NCI-H1694 treated with DMSO at 0.1 percent for 48 hours (cell line): ENCODE data around the gene TMEM50A.
"Not testable (repeated sequence)": the region's sequence is repeated elsewhere in the genome, so short reads cannot be mapped to it uniquely, and the experiment has no call there.

Experiments
- DNase-seq: peaks from one replicate; lab custom pipeline; 2025; lab: John Stamatoyannopoulos, UW

TMEM50A gene

DNA sequence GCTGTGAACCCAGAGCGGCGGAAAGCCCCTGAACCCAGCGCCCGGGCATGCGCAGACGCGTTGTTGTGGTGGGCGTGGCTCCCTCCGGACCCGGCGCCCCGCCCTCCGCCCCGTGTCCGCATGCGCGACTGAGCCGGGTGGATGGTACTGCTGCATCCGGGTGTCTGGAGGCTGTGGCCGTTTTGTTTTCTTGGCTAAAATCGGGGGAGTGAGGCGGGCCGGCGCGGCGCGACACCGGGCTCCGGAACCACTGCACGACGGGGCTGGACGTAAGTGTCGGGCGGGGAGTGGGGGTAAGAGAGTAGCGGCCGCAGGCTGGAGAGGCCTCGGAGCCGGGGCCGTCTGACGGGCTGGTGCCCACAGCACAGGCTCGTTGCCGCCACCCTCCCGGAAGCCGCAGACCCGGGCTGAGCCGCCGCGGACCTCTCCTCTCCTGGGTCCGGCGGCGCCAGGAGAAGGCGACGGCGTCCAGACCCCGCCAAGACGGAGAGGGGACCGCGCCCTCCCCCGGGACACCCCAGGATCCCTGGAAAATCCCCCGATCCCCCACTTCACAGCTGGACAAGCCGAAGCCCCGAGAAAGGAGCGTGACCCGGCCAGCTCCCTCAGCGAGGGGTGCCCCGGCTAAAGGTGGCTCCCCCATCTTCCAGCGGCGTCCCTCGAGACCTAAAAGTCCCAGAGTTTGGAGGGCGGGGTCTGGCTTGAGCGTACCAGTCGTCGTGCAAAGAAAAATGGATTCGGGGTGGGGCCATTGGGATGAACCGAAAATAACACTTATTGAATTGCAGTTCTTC, at the start of gene TMEM50A:
TMEM50A (plus strand) TSS at position 147 of the 794 bp plus-strand sequence. CDS start 2,153 bp downstream, outside the sequence.
- peak; percentile 44 for DNase-seq

DNA sequence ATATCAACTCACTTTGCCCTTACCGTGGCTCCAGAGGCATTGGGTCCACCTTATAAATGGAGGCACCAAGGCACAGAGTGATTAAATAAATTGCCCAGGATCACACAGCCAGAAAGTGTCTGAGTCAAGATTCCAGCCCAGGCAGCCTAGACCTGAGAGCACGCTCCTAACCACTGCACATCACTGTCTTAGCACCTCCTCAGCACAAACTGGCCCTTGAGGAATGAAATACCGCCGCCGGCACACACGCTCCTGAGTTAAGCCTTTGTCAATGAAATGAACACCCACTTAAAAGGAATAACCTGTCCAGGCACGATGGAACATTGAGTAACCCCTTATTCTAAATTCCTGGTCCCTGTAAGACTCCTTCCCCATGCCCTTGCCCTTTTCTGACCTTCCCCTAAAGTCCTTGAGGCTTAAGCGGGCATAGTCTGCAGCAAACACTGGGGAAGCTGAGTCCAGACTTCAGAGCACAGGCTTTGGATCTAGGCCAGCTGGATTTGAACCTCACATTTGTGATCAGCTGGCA, 49.5 kb upstream of the TMEM50A start:
- DNase-seq: not testable (repeated sequence)

DNA sequence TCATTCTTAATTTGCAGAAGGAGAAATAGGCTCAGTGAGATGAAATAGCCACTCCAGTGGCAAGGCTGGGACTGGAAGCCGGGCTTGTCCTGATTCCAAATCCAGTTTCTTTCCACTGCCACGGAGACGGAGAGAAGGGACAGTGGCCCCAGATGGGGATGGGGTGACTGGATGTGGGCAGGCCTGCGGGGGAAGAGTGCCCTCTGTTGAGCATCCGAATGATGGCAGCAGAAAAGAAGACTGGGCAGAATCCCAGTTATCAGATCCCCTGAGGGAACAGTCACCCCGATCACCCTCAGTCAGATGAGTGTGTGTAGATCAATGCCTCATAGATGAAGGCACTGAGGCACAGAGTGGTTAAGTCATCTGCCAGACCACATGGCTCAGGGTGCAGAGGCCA, 48.1 kb upstream of the TMEM50A start:
- DNase-seq: not testable (repeated sequence)

DNA sequence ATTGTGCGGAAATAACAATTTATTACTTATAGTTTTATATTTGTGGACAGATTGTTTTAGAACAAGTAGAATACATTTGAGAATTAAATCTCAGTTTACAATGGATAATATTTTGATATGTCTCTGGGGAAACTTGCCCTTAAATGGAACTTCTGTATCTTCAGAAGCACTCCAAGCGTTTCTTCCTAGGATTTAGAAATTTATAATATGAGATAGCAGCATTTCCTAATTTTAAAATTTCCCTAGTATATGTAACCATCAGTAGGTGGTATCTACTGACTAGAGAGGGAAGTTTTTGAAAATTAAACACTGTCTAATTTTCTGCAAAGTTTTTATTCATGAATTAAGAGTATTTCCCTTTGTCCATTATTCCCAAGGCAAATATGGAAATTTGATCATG, 44.7 kb upstream of the TMEM50A start:
- DNase-seq: not testable (repeated sequence)

DNA sequence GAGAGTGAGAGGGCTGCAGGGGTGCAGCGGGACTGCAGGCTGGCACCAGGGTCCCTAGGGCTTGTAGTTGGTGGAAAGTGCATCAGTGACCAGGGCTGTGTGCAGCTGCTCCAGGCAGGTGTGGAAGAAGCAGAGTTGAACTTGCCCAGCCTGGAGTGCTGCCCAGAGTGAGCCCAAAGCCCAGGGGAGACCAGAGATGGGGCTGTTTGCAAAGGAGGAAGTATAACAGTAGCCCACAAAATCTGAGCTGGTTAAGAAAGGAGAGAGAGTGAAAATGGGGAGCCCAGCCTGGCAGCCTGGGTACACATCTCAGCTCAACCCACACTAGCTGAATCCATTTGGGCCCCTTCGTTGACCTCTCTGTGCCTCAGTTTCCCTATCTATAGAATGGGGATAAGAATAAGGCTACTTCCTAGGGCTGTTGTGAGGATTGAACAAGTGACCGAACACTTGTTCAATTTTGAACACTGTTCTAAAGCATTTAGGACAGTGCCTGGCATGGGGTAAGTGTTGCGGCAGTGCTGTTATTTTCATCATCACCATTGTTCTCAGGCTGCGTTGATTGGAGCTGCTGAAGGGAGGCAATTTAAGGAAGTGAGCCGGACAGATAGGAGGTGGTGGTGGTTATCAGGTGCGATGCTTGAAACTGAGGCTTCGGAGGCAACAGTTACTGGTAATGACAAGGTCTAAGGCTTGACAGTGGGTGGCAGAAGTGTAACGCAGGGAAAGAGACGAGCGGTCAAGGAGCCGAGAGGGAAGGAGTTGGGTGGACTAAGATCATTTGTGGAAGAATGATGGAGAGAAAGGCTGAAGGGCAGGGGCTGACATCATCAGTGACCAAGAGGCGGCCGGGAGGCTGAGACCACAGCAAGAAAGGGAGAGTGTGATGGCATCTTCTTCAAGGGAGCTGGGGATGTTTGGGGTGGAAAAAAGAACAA, 43.0 kb upstream of the TMEM50A start:
- not testable (repeated sequence) for DNase-seq

DNA sequence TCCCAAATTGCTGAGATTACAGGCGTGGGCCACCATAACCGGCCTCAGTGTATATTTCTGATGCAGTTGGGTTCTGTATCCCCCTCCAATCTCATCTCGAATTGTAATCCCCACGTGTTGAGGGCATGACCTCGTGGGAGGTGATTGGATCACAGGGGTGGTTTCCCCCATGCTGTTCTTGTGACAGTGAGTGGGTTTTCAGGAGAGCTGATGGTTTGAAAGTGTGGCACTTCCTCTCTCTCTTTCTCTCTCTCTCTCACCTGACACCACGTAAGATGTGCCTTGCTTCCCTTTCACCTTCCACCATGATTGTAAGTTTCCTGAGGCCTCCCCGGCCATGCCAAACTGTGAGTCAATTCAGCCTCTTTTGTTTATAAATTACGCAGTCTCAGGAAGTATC, 41.6 kb upstream of the TMEM50A start:
- not testable (repeated sequence) for DNase-seq

DNA sequence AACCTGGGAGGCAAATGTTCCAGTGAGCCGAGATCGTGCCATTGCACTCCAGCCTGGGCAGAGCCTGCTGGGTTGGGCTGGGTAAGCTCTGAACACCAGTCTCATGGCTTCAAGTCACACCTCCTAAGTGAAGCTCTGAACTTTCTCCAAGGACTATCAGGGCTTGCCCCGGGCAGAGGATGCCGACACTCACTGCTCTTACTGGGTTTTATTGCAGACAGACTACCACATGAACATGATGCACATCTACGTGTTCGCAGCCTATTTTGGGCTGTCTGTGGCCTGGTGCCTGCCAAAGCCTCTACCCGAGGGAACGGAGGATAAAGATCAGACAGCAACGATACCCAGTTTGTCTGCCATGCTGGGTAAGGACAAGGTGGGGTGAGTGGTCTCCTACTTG, 37.4 kb upstream of the TMEM50A start:
- not testable (repeated sequence) for DNase-seq

DNA sequence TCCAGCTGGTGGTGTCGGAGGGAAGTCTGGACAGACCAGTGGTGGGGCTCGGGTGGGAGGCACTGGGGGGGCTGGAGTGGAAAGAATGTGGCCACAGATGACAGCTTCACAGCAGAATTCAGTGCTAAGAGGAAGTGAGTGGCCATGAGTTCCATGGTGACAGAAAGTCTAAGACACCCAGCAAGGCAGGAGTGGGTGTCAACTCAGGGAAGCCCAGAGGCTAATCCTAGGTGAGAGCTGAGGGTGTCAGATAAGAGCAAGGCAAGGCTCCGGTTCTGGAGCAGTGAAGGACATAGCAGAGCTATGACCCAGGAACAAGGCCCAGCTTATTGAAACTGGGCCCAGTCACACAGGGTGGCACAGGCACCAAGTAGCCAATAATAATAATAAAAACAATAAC, 35.8 kb upstream of the TMEM50A start:
- not testable (repeated sequence) for DNase-seq

DNA sequence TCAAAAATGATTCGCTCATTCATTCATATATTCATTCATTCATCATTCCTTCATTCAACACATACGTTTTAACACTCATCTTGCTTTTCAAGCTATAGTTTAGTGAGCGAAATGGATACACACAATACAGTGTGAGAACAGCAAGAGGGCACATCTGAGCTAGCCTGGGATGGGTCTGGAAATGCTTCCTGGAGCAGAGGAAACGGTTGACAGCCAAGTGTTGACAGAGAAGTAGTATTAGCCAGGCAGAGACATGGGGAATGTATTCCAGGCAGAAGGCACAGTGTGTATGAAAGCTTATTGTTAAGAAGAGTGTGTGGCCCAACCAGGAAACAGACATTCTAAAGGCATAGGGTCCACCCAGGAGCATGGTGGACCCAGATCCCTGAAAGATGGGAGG, 33.2 kb upstream of the TMEM50A start:
- not testable (repeated sequence) for DNase-seq

DNA sequence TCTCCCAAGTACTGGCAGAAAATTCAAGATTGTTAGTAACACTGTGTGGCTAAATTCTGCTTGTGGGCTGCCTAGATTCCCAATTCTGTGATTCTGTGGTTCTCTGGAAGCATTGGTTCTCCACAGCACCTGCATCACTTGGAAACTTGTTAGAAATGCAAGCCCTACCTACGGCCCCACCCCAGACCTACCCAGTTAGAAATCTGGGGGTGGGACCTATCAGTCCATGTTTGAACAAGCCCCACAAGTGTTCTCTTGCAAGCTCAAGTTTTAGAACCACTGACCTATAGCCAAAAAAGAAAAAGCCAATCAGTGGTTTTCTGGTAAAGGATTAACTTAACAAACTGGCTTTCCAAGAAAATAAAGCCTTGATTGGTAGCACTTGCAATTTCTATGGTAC, 30.0 kb upstream of the TMEM50A start:
- DNase-seq: not testable (repeated sequence)

DNA sequence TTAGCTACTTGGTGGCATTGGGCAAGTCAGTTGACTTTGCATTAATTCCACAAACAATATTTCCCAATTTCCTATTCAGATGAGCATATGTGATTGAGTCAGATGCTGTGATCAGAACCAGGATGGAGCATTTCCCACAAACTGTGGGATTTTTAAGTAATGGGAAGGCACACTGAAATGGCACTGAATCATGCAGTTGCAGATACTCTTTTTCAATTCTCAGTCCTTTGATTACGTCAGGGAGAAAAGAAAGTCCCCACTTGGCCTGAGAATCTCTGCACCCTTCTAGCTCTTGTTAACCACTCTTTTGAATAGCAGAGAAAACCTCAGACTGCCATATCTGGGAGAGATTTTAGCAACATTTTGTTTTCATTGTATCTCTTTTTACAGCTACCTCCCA, 29.0 kb upstream of the TMEM50A start:
- not testable (repeated sequence) for DNase-seq

DNA sequence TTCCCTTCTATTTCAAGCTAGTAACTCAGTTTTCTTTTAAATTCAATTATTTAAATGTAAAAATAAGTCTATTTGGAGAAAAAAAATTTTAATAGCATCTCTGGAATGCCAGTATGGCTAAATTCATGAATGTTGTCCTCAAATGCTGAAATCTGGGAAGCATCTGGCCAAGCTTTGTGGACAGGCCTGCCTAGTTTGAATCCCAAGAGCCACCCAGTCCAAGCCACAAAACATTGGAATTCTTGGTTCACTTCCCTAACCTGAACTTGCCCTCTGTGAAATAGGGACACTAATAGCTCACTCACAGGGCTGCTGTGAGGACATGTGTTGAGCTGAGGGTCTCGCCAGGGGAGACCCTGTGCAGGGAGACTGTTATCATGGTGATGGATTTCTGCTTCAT, 28.6 kb upstream of the TMEM50A start:
- not testable (repeated sequence) for DNase-seq

DNA sequence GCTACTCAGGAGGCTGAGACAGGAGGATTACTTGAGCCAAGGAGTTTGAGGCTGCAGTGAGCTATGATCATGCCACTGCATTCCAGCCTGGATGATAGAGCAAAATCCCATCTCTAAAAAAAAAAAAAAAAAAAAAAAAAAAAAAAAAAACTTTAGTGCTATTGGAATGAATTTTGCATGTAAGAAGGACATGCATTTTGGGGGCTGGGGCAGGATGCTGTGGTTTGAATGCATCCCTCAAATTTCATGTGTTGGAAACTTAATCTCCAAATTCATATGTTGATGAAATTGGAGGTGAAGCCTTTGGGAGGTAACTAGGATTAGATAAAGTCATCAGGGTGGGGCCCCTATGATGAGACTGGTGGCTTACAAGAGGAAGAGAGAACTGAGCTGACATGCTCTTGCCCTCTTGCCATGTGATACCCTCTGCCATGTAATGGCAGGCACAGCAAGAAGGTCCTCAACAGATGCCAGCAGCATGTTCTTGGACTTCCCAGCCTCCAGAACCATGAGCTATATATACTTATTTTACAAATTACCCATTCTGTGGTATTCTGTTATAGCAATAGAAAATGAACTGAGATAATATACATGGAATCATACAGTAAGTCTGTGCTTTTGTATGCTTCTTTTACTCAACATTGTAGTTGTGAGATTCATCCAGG, 25.2 kb upstream of the TMEM50A start:
- not testable (repeated sequence) for DNase-seq

DNA sequence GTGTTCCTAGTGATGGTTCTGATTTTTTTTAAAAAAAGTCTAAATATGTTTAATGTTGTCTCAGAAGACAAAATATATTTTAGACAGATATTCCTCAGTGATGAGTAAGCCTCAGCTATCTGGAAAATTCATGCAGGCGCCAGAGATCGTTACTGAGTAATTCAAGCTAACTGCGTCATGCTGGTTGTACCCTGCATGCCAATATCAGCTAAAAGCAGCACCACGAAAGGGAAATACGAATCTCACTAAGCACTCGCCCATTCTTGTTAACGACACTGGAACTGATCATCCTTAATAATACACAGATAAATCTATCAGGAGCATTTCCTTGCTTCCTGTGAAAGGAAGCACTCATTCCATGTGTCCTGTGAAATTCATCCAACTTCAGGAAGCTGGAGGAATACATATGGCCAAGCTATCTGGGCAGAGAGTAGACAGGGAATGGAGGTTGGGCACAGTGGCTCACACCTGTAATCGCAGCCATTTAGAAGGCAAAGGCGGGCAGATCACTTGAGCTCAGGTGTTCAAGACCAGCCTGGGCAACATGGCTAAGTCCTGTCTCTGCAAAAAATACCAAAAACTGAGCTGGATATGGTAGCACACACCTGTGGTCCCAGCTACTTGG, 17.7 kb upstream of the TMEM50A start:
- not testable (repeated sequence) for DNase-seq

DNA sequence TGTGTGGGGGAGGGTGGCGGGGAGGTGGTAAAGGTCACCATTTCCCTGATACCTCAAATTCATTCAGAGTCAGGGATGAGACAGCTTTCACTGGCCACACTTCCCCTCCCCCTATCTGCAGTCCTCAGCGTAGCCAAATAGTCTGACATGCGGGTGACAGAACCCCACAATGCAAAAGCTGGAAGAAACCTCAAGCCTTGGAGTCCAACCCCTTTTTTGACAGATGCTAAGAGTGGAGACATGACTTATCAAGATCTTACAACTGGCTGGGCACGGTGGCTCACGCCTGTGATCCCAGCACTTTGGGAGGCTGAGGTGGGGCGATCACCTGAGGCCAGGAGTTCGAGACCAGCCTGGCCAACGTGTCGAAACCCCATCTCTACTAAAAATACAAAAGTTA, 16.0 kb upstream of the TMEM50A start:
- DNase-seq: not testable (repeated sequence)

DNA sequence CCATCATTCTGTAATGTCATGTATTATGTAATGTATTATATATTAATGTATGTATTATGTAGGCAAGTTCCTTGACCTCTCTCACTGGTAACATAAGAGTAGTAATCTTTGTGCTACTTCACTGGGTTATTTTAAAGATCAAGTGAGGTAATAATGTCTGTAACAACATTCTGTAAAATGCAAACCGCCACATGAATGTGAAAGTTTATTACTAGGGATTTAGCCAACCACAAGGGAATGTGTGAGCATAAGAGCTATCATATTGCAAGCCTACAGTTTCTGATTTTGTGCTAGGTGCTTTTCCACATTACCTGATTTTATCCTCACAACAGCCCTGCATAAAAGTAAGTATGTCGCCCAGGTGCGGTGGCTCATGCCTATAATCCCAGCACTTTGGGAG, 13.7 kb upstream of the TMEM50A start:
- not testable (repeated sequence) for DNase-seq

DNA sequence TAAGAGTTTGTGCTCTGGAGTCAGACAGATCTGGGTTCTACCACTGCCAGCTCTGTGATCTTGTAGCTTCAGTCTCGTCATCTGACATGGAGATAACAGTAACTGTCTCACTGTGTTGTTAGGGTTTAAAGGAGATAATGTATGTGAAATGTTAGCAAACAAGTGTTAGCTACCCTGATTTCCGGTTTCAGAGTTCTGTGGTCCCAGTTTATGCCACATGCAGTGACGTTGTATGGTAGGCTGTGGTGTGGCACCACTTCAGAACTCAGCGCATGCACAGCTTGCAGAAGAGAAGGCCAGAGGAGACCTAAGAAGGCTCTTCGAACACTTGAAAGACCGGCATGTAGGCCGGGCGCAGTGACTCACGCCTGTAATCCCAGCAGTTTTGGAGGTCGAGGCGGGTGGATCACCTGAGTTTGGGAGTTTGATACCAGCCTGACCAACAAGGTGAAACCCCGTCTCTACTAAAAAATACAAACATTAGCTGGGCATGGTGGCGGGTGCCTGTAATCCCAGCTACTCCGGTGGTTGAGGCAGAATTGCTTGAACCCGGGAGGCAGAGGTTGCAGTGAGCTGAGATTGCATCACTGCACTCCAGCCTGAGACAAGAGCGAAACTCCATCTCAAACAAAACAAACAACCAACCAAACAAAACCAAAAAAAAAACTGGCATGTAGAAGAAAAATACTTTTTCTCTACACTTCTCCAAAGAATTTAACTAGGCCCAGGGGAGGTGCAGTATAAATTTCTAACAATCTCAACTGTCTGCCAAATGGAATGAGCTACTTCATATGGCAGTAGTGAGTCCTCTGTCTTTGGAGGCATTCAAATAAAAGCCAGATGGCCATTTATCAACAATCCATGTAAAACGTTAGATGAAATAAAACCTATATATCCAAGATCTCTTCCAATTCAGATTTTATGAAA, 10.0 kb upstream of the TMEM50A start:
- DNase-seq: not testable (repeated sequence)

DNA sequence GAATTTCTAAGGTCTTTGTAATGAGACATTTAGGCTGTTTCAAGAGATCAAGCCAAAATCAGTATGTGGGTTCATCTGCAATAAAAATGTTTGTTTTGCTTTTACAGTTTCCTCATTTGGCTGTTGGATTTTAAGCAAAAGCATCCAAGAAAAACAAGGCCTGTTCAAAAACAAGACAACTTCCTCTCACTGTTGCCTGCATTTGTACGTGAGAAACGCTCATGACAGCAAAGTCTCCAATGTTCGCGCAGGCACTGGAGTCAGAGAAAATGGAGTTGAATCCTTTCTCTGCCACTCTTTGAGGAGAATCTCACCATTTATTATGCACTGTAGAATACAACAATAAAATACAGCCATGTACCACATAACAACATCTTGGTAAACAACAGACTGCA, 9.3 kb upstream of the TMEM50A start:
- DNase-seq: not testable (repeated sequence)

DNA sequence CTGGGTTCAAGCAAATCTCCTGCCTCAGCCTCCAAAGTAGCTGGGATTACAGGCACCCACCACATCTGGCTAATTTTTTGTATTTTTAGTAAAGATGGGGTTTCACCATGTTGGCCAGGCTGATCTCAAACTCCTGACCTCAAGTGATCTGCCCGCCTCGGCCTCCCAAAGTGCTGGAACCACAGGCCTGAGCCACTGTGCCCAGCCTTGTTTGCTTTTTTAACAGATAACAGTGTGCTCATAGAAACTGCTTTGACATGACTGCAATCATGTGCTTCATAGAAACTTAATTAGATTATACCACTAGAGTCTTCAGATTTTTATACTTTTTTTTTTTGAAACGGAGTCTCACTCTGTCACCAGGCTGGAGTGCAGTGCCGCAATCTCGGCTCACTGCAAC, 8.8 kb upstream of the TMEM50A start:
- not testable (repeated sequence) for DNase-seq

DNA sequence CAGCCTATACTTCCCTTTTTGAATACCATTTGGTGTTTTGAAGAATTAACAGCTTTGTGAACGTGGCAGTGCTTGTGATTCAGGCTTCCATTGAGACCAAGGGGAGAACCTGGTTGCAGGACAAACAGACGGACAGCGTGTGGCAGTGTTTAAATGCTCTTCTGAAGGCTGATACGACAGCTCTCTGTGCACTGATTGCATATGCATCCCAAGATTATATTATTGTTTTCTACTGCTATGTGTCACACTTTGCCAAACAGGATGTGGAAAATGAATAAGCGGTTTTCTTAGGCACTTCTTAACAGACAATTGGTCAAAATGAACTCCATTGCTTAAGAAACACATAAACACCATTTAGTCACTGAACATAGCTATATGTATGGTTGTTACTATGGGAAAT, 8.2 kb upstream of the TMEM50A start:
- DNase-seq: not testable (repeated sequence)
